ENCODE data around the gene THEM4.
"Not testable (repeated sequence)": the region's sequence is repeated elsewhere in the genome, so short reads cannot be mapped to it uniquely, and the experiment has no call there.

Gene THEM4

DNA sequence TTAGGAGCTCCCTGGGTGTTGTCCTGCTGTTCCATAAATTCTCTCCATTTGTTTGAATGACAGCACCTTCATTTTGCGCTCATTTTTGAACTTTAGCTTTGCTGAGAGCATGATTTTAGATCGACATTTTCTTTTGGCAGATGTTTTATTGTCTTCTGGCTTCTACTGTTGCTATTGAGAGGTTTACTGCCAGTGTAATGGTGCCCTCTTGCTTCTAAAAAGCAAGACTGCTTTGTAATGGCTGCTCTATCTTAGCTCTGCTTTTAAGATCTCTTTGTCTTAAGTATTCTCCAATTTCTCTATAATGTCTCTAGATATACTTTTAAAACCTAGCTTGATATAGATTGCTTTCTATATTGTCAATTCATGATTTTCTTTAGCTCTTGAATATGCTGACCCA lies 27.8 kb downstream of the THEM4 start (continued):
- TF ChIP-seq, protein P1, sequence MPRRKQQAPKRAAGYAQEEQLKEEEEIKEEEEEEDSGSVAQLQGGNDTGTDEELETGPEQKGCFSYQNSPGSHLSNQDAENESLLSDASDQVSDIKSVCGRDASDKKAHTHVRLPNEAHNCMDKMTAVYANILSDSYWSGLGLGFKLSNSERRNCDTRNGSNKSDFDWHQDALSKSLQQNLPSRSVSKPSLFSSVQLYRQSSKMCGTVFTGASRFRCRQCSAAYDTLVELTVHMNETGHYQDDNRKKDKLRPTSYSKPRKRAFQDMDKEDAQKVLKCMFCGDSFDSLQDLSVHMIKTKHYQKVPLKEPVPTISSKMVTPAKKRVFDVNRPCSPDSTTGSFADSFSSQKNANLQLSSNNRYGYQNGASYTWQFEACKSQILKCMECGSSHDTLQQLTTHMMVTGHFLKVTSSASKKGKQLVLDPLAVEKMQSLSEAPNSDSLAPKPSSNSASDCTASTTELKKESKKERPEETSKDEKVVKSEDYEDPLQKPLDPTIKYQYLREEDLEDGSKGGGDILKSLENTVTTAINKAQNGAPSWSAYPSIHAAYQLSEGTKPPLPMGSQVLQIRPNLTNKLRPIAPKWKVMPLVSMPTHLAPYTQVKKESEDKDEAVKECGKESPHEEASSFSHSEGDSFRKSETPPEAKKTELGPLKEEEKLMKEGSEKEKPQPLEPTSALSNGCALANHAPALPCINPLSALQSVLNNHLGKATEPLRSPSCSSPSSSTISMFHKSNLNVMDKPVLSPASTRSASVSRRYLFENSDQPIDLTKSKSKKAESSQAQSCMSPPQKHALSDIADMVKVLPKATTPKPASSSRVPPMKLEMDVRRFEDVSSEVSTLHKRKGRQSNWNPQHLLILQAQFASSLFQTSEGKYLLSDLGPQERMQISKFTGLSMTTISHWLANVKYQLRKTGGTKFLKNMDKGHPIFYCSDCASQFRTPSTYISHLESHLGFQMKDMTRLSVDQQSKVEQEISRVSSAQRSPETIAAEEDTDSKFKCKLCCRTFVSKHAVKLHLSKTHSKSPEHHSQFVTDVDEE (CRISPR knock-in tag; IDR thresholded peaks at IDR 0.05): no peak
- TF ChIP-seq SNAI2 (CRISPR knock-in tag; IDR thresholded peaks at IDR 0.05) (no peak), OSR1 (CRISPR knock-in tag; IDR thresholded peaks at IDR 0.05) (no peak), GLIS3 (CRISPR knock-in tag; IDR thresholded peaks at IDR 0.05) (no peak), ZFP30 (CRISPR knock-in tag; IDR thresholded peaks at IDR 0.05) (no peak), ZNF8 (CRISPR knock-in tag; IDR thresholded peaks at IDR 0.05) (no peak), ZFP3 (CRISPR knock-in tag; IDR thresholded peaks at IDR 0.05) (no peak)

DNA sequence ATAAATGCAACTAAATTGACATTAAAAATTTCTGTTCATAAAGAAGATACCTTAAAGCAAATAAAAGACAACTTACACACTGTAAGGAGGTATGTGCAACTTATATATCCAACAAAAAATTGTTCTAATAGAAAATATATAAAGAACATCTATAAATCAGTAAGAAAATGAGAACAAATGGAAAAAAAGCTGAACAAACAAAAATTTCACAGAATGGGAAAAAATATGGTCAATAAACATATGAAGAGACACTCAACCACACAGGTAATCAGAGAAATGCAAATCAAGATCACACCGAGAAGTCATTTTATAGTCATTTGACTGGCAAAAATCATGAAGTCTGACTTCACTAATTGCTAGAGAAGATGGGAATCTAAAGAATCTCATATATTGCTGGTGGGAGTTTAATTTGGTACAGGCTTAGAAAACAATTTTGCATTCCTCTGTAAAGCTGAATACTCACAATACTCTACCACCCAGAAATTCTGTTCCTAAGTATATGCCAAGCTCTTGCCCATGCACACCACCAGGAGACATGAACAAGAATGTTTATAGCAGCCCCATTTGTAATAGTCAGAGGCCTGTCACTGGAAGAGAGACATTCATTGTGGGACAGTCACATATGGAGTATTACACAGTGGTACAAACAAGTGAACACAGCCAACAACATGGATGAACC lies 33.8 kb downstream of the THEM4 start:
- TF ChIP-seq GLIS3 (CRISPR knock-in tag; IDR thresholded peaks at IDR 0.05): no peak
- TF ChIP-seq ISL1 (CRISPR knock-in tag; IDR thresholded peaks at IDR 0.05): no peak
- TF ChIP-seq ZNF8 (CRISPR knock-in tag; IDR thresholded peaks at IDR 0.05): no peak
- no peak for TF ChIP-seq ZC3H10 (CRISPR knock-in tag; IDR thresholded peaks at IDR 0.05)
- no peak for ATAC-seq

DNA sequence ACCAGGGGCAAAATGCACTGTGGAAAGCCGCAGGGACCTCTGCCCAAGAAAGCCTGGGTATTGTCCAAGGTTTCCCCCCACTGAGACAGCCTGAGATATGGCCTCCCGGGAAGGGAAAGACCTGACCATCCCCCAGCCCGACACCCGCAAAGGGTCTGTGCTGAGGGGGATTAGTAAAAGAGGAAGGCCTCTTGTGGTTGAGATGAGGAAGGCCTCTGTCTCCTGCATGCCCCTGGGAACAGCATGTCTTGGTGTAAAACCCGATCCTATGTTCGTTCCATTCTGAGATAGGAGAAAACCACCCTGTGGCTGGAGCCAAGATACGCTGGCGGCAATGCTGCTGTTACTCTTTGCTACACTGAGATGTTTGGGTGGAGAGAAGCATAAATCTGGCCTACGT lies 36.5 kb downstream of the THEM4 start:
- not testable (repeated sequence) for ATAC-seq

DNA sequence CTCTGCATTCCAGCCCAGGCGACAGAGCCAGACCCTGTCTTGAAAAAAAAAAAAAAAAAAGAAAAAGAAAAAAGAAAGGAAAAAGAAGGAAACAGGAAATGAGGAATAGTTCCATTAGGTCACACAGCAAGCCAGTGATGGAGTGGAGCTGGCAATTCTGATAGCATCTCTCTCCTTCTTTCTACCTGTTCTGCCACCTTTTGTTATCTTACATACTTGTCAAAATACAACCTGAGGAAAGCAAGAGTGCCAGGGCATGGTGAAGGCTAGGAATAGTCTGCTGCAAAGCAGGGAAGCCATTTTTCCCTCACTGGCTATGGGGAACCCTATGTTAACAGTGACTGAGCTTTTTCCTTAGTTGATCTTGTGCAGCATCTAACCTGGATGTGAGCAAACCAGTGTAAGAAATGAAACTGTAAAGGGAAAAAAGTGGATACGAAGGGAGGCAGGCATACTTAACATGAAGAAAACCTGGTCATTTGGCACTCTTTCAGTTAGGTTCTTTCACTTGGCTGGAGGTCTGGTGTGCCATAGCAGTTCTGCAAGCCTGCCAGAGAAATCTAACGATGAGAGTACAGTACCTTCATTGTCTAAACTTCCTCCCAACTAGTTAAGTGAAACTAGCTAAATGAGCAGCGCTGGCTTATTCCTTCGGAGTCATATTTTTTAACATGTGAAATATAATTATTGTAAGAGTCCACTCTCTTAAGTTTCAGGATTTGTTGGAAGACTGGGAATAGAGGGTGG lies 37.9 kb downstream of the THEM4 start:
- no peak for TF ChIP-seq SNAI2 (CRISPR knock-in tag; IDR thresholded peaks at IDR 0.05)
- TF ChIP-seq ZNF565 (CRISPR knock-in tag; conservative IDR thresholded peaks at IDR 0.05; ENCODE audit: low read depth): no peak
- no peak for TF ChIP-seq ESRRG (CRISPR knock-in tag; IDR thresholded peaks at IDR 0.05)
- TF ChIP-seq ZFP3 (CRISPR knock-in tag; IDR thresholded peaks at IDR 0.05): no peak
- ATAC-seq: 0 out of 3 replicates have a peak, but pooled peaks have one; percentile 19

DNA sequence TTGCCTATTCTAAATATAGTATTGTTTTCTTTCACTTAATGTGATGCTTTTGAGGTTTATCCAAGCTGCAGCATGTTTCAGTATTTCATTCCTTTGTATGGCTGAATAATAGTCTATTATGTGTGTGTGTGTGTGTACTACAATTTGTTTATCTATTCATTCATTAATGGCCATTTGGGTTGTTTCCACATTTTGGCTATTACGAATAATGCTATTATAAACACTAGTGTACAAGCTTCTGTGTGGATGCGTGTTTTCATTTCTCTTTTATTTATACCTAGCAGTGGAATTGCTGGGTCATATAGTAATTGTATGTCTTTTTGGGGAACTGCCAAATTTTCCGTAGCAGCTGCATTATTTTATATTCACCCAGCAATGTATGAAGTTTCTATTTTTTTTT lies 40.8 kb downstream of the THEM4 start:
- ATAC-seq: no peak
- TF ChIP-seq, protein P2, sequence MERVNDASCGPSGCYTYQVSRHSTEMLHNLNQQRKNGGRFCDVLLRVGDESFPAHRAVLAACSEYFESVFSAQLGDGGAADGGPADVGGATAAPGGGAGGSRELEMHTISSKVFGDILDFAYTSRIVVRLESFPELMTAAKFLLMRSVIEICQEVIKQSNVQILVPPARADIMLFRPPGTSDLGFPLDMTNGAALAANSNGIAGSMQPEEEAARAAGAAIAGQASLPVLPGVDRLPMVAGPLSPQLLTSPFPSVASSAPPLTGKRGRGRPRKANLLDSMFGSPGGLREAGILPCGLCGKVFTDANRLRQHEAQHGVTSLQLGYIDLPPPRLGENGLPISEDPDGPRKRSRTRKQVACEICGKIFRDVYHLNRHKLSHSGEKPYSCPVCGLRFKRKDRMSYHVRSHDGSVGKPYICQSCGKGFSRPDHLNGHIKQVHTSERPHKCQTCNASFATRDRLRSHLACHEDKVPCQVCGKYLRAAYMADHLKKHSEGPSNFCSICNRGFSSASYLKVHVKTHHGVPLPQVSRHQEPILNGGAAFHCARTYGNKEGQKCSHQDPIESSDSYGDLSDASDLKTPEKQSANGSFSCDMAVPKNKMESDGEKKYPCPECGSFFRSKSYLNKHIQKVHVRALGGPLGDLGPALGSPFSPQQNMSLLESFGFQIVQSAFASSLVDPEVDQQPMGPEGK (CRISPR knock-in tag; IDR thresholded peaks at IDR 0.05; ENCODE audit: borderline replicate concordance): no peak
- TF ChIP-seq CSDC2 (CRISPR knock-in tag; IDR thresholded peaks at IDR 0.05) (no peak), ZNF8 (CRISPR knock-in tag; IDR thresholded peaks at IDR 0.05) (no peak), ESRRG (CRISPR knock-in tag; IDR thresholded peaks at IDR 0.05) (no peak), BACH2 (CRISPR knock-in tag; IDR thresholded peaks at IDR 0.05; ENCODE audit: borderline replicate concordance) (no peak), SNAI2 (CRISPR knock-in tag; IDR thresholded peaks at IDR 0.05) (no peak), TCF4 (CRISPR knock-in tag; IDR thresholded peaks at IDR 0.05; ENCODE audit: borderline replicate concordance) (no peak), ZC3H10 (CRISPR knock-in tag; IDR thresholded peaks at IDR 0.05) (no peak), ZNF565 (CRISPR knock-in tag; conservative IDR thresholded peaks at IDR 0.05; ENCODE audit: low read depth) (no peak), ZFP30 (CRISPR knock-in tag; IDR thresholded peaks at IDR 0.05) (no peak), OSR1 (CRISPR knock-in tag; IDR thresholded peaks at IDR 0.05) (no peak)
- TF ChIP-seq, protein P3, sequence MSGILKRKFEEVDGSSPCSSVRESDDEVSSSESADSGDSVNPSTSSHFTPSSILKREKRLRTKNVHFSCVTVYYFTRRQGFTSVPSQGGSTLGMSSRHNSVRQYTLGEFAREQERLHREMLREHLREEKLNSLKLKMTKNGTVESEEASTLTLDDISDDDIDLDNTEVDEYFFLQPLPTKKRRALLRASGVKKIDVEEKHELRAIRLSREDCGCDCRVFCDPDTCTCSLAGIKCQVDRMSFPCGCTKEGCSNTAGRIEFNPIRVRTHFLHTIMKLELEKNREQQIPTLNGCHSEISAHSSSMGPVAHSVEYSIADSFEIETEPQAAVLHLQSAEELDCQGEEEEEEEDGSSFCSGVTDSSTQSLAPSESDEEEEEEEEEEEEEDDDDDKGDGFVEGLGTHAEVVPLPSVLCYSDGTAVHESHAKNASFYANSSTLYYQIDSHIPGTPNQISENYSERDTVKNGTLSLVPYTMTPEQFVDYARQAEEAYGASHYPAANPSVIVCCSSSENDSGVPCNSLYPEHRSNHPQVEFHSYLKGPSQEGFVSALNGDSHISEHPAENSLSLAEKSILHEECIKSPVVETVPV (CRISPR knock-in tag; IDR thresholded peaks at IDR 0.05): no peak
- TF ChIP-seq, protein P1 (CRISPR knock-in tag; IDR thresholded peaks at IDR 0.05): no peak
